Activated CD8-positive, alpha-beta memory T cell treated with anti-CD3 and anti-CD28 coated beads for 24 hours (primary cell): ENCODE results near the gene PDF.
"Not testable (repeated sequence)": the region's sequence is repeated elsewhere in the genome, so short reads cannot be mapped to it uniquely, and the experiment has no call there.

Experiments
- DNase-seq: peaks from one replicate; pipeline ENCODE4 v3.0.0-alpha.2; 2020

The PDF gene

GRCh38 chr16:69315486-69316311 is 14.7 kb downstream of the PDF start:
- DNase-seq, result no peak

GRCh38 chr16:69314534-69314933 is 15.9 kb downstream of the PDF start:
- DNase-seq, result no peak

DNA sequence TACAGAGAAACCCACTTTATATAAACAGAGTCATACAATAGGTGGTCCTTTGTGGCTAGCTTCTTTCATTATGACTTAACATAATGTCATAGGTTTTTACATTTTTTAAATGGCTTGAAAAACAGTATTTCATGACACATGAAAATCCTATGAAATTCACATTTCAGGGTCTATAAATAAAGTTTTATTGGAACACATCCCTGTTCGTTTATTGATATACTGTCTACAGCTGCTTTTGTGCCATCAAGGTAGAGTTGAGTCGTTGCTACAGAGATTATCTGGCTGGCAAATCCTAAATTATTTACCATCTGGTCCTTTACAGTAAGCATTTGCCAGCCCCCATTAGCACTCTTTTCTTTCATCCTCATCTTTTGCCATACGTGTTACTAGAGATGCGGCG is 16.9 kb downstream of the PDF start:
- no peak for DNase-seq

- DNase-seq, result peak; percentile 79
These were observed 18.6 kb downstream of the PDF start for GRCh38 chr16:69311533-69312387.

GRCh38 chr16:69310653-69311532 is 19.5 kb downstream of the PDF start, which contains the start of gene VPS4A:
Gene VPS4A, plus strand, starts transcription at chr16:69311350. Its CDS starts 162 bp downstream, at chr16:69311512.
- DNase-seq, result peak; percentile 100

GRCh38 chr16:69309316-69309715 is 21.1 kb downstream of the PDF start:
- no peak for DNase-seq

- DNase-seq, result no peak
These were observed 22.5 kb downstream of the PDF start for GRCh38 chr16:69307856-69308255.

DNA sequence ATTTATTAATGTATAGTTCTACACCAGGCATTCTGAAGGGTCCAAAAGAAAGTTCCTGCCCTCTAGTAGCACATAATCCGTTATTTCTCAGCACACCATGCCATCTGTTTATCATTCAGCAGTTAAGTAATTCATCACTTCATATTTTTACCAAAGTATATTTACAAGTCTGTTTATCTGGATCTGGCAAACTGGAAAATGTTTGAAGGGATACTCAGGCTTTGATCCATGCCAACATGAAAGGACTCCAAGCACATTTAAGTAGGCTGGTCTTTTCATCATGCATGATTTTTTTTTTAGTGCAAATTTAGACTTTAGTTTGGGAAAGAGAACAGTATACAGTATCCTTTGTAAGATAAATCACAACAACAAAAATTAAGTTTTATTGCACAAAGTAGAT is 23.3 kb downstream of the PDF start:
- no peak for DNase-seq

DNA sequence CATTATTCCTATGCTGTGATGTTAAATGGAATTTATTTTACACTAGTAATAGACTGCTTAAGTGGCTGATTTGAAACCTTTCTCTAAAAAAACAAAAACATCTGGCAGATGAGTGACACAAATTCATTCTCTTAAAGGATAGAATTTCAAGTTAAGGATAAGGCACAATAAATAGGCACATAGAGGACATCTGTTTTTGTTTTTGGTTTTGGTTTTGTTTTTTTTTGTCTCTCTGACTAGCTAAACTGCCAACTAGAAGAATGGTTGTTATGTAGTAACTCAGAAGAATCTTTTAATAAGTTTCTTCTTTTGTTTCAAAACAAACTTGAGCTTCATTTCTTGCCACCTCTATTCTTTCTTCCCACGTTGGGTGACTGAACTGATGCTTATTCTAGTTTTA is 24.4 kb downstream of the PDF start:
- DNase-seq, result no peak

- DNase-seq, result no peak
These were observed 28.1 kb downstream of the PDF start for GRCh38 chr16:69302301-69302700.

GRCh38 chr16:69301861-69302260 is 28.5 kb downstream of the PDF start:
- peak; percentile 30 for DNase-seq

DNA sequence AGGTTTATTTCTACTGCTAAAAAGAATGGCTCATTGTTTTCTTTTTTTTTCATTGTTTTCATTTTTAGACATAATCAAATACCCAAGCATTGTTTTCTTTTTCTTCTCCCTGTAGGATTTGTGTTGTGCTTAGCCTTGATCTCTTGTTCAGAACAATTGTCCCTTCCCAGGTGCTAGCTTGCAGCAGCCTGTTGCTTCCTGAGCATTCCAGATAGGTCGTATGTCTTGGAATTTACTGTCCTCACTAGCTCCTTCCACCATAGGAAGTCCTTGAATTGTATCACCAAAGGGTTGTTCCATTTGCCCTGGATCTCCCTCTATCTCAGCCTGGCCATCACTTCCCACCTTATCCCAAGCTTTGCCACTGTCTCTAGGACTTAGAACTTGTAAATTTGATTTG is 29.2 kb downstream of the PDF start:
- no peak for DNase-seq

- DNase-seq, result no peak
These were observed 32.1 kb downstream of the PDF start for GRCh38 chr16:69298261-69298660.

DNA sequence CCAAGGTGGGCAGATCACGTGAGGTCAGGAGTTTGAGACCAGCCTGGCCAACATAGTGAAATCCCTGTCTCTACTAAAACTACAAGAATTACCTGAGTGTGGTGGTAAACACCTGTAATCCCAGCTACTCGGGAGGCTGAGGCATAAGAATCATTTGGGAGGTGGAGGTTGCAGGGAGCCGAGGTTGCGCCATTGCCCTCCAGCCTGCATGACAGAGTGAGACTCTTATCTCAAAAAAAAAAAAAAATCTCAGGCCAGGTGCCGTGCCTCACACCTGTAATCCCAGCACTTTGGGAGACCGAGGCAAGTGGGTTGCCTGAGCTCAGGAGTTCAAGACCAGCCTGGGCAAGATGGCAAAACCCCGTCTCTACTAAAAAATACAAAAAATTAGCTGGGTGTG is 33.6 kb downstream of the PDF start:
- not testable (repeated sequence) for DNase-seq

GRCh38 chr16:69294051-69294450 is 36.3 kb downstream of the PDF start:
- DNase-seq, result no peak

DNA sequence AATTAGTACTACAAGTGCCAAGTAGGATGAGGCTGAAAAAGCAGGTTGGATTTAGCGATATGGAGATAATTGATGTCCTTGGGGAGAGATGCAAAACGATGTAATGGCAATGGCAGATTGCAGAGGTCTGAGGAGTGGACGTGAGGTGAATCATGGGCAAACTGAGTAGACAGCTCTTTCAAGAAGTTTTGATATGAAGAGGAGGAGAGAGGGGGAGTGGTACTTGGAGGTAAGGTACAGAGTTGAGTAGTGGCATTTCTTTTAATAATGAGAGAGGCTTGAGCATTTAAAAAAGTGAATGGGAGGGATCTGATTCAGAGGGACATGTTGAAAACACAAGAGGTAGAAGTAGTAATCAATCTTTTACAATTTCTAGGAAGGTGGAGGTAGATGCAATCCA is 37.0 kb downstream of the PDF start:
- DNase-seq, result no peak

DNA sequence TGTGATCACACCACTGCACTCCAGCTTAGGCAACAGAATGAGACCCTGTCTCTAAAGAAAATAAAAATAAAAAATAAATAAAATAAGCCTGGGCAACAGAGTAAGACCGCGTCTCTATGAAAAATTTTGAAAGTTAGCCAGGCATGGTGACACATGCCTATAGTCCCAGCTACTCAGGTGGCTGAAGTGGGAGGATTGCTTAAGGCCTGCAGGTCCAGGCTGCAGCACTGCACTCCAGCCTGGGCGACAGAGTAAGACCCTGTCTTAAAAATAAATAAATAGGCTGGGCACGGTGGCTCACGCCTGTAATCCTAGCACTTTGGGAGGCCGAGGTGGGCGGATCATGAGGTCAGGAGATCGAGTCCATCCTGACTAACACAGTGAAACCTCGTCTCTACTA is 38.7 kb downstream of the PDF start:
- not testable (repeated sequence) for DNase-seq

- DNase-seq, result peak; percentile 59
These were observed 43.3 kb downstream of the PDF start for GRCh38 chr16:69286941-69287713.

- DNase-seq, result no peak
These were observed 45.1 kb downstream of the PDF start for GRCh38 chr16:69285240-69285639.

- no peak for DNase-seq
These were observed 46.5 kb downstream of the PDF start for GRCh38 chr16:69283851-69284250.

DNA sequence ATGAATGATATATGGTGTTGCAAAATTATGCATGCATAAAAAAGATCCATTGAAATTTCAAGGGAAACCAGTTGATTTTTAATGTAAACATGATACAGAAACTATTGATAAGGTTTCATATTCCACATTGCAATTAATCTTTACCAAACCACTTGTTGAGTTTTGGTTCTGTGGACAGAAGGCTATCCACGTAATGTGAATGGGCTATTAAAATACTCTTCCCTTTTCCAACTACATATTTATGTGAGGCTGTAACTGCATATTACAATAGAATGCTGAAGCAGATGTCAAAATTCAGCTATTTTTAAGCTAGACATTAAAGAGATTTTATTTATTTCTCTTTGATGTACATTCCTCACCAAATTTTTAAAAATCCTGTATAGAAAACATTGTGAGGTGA is 53.0 kb downstream of the PDF start:
- DNase-seq, result no peak
